Germinal center (tissue), 1 donor: ENCODE measurements around the gene B4GALT6.

Experiments used
- DNase-seq: peaks from one replicate; pipeline ENCODE4 v3.0.0; 2012; ENCODE audit warnings: mixed read lengths, low spot score

B4GALT6 gene

GRCh38 chr18:31659576-31660177 is 24.7 kb downstream of the B4GALT6 start:
- no peak for DNase-seq

GRCh38 chr18:31658670-31659575 is 25.5 kb downstream of the B4GALT6 start:
- peak; percentile 36 for DNase-seq

- DNase-seq: peak; percentile 22
Observed at GRCh38 chr18:31657823-31658669, 26.3 kb downstream of the B4GALT6 start.

DNA sequence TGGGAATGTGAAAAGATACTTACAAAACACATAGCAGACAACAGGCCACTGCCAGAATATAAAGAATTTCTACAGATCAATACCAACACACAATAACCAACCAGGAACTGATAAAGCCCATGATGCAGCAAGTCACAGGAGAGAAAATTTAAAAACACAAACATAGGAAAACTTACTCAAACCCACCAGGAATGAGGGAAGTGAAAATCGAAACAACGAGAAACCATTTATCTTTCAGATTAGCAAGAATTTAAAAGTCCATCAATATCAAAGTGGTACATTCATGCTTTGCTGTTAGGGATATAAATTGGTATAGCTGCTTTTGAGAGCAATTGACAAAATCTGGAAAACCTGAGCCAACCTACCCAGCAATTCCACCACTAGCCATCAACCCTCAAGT is 27.6 kb downstream of the B4GALT6 start:
- no peak for DNase-seq

DNA sequence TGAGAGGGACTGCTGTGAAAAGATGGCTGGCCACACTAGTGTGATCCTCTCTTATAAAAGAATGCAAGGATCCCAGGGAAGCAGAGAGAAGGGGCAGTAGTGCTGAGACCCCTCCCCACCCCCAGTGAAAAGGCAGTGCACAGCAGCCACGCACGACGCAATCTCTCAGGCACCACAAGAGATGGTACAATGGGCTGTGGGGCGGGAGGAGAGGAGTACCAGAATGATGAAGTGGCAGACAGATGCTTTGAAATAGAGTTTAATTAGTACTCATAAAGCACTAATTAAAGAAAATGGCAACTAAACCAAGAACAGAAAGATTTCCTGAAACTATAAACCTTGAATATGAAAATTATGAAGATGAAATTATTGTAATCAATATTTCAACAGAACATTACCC is 29.0 kb downstream of the B4GALT6 start:
- no peak for DNase-seq

DNA sequence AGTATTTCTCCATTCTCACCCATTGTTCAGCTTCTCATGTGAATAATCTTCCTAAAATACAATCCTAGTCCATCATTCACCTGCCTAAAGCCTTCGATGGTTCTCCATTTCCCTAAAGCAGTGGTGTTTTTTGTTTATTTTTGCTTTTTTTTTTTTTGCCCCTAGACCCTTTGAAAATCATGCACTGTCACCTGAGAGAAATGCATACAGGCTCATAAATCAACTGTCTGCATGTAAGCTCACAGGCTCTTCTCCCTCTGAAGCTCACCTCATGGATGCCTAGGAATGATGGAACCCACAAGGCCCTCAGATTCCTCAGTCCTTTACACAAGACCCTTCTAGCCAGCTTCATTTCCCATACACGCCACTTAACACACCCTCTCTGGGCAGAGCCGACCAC is 31.5 kb downstream of the B4GALT6 start:
- no peak for DNase-seq

- DNase-seq: no peak
Observed at GRCh38 chr18:31652357-31652756, 32.0 kb downstream of the B4GALT6 start.

DNA sequence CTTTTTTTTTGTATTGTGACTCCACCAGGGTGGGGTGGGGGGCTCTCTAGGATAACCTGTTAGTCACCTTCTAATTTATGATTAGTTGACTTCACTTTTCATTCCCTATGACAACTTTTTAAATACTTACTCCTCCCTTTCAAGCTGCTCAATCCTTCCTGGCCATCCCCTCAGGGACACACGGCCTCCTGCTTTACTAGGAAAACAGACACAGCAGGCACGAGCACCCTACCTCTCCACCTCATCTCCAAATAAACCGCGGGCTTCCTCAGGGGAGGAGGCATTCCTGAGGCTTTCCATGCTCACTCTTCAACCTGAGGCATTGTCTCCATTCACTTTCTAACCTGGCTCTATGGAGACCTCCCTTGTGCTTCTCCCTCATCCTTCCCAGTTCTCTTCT is 33.0 kb downstream of the B4GALT6 start:
- DNase-seq: no peak

DNA sequence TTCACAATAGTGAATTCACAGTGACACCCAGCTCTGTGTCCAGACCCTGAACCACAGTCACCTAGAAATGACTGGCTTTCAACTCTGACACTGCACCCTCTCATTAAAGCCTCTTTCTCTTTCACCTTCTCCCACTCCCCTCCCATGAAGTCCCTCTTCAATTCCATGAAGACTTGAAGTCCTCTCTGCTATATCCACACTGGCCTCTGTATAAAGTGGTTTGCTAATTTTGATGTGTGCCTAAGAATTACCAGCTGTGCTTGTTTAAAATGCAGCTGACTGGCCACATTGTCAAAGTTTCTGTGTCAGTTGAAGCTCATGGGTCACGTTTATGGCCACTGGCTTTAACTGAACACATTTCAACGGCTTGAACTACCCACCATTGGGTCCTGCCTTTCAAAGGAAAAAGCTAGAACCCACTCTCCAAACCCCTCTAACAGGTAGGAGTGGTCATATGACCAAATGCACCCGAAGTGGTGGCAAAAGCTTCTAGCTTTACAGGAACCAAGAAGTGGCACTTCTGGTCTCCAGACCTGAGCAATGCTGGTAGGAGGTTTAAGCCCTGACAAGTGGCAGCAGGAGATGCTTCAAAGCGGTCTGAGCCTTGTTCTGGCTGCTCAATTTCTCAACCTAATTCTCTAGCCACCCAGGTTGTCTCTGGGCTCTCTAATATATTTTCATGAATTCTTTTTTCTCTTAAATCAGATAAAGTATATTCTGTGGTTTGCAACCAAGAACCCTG is 34.2 kb downstream of the B4GALT6 start:
- no peak for DNase-seq

GRCh38 chr18:31649449-31649848 is 34.9 kb downstream of the B4GALT6 start:
- DNase-seq: no peak

DNA sequence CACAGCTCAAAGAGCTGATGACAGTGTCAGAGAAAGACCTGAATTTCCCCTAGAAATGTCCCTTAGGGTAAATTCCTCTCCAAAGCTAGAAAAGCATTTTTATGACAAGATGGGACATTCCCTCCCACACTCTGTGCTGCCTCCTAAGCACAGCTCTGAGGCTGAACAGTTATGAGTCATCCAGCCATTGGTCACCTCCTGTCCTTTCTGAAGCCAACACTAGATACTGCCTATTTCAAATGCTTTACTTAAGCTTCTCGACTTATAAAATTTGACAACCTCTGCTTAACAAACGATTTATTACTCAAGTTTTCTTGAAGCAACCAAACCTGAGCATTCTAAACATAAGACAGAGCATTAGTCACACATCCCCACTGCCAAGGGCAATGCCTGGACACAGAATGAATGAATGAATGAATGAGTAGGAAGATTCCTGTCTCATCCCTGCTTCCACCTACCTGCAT is 35.4 kb downstream of the B4GALT6 start:
- no peak for DNase-seq

DNA sequence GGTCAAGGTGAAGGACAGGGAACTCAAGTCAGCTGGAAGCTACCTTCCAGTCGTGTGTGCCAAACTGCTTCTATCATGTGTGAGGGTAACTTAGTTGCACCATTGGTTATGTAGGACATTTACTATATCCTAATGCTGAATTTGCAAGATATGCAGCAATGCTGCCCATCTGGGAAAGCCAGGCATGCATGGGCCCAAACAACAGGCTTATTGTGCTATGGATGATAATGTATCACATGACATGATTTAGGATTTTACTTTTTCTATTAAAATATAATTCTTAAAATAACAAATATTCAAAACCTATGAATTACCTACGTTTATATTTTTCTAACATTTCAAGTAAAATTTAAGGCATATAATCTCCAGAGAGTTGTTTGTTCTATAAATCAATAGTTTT is 35.9 kb downstream of the B4GALT6 start:
- no peak for DNase-seq

- no peak for DNase-seq
Observed at GRCh38 chr18:31647127-31647753, 37.1 kb downstream of the B4GALT6 start.

DNA sequence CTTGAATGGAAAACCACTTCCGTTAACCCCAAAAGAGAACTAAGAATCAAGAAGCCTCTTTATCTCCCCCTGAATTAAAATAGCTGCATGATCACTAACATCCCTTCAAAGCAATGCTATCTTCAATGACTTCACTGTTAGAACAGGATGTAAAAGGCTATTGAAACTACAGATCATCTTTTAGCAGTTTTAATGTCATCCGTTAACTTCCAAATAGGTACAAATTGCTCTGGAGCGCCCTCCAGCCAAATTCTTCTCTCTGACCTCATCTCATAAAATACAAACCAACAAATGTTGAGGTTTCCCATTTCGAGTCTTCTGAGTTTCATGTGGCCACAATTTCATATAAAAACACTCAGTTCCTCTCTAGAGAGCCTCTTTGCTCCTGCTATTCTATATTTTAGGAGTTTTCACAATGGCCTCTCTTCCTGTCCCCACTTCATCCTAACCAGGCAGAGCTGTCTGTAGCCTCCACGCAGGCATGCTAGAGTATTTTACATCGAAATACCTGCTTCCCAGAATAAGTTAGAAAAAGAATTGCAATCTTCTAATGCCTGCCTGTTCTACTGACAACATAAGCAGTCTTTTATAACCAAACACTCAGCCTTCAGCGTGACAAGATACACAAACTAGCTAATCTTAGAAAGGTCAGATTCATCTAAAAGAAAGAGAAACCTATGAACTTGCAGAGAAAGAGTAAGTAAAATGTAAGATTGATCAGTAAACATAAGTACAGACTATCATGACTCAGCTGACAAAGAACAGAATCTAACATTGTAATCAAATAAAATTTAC is 37.9 kb downstream of the B4GALT6 start:
- no peak for DNase-seq

- no peak for DNase-seq
Observed at GRCh38 chr18:31645411-31645810, 39.0 kb downstream of the B4GALT6 start.

DNA sequence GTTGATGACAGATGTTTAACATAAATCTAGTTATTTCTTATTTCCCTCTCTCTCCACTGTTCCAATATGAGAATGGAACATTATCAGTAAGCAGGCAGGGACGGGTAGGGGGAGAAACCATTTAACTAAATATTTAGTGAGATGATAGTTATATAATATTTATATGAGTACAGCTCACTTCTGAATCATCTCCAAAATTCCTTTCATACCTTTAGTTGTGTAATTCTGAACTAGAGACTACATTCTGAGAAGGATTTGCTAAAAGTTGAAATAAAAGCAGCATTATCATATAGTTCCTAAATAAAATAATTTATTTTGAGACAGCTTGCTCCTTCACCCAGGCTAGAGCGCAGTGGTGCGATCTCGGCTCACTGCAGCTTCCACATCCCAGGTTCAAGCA is 41.4 kb downstream of the B4GALT6 start:
- DNase-seq: no peak

GRCh38 chr18:31637445-31637844 is 46.9 kb downstream of the B4GALT6 start:
- DNase-seq: no peak

GRCh38 chr18:31636387-31636786 is 48.0 kb downstream of the B4GALT6 start:
- DNase-seq: no peak

DNA sequence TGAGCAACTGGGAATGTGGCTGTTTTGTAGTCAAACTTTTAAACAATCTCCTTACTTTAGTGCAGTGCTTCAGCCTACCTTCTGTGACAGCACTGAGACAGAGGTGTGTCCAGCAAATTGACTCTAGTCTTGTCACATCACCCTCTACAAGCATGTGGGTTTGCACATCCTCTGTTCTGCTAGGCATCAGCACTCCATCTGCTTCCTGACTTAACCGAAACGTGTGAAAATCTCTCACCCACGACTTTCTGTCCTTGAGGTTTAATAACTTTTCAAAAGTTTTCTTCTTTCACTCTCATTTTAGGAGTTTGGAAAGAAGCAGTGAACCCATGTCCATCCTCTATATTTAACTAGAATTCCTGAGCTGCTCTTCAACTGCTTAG is 50.1 kb downstream of the B4GALT6 start:
- DNase-seq: no peak
